ENCODE results near the gene VTI1B.

The VTI1B gene

GRCh38 chr14:67679006-67679405 lies 4.6 kb upstream of the VTI1B start:
- DNase-seq (ENCODE audit: low spot score) = no peak

- DNase-seq (ENCODE audit: low spot score) = no peak
Observed at GRCh38 chr14:67675219-67675582, 769 bp upstream of the VTI1B start.

- peak; percentile 72 for DNase-seq (ENCODE audit: low spot score)
Observed at GRCh38 chr14:67674139-67674479, 323 bp downstream of the VTI1B start.

DNA sequence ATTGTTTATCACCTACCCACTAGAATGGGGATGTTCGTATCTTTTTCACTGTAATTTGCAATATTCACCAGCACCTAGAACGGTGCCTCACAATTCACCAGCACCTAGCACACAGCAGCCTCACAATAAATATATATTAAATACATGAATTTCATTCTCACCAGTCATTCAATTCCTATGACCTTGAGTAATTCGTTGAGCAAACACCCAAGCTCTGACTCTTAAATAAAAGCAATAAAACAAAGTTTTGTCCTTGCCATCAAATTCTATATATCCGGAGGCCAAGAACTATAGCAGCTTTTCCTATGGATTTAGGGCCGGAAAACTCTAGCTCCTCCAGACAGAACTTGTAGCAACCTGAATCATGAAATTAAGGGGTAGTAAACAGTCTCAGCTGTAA lies 981 bp downstream of the VTI1B start:
- DNase-seq (ENCODE audit: low spot score) = no peak

- DNase-seq (ENCODE audit: low spot score) = no peak
Observed at GRCh38 chr14:67668559-67668958, 5.9 kb downstream of the VTI1B start.

DNA sequence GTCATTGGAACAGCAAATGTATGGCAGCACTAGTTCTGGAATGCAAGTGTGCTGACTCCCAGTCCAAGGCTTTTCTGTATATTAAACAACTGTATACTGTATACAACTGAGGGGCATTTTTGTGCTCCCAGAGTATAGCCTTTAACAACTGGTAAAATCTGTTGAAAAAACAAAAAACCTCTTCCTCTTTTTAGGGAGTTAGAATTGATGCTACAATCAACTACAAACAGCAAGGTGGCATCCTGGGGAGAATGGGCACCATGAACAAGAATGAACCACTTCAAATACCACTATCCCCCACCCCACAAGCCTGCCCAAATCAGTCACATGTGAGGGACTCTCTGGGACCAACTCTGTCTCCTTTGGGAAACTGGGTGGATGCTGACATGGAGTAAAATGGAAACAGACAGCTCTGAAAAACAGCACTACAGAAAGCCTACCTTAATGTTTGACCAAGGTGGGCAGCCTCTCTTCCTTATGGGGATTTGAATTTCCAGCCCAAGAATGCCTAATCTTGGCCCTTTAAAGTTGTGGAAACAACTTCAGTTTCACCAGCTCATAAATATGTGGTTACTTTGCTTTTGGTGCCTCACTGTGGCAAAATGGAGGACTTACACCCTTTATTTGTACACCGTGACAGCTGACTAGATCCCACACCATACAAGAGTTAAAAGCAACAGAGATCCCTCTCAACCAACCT lies 7.5 kb downstream of the VTI1B start:
- DNase-seq (ENCODE audit: low spot score) = peak; percentile 52

- DNase-seq (ENCODE audit: low spot score) = no peak
Observed at GRCh38 chr14:67665868-67666267, 8.6 kb downstream of the VTI1B start.

DNA sequence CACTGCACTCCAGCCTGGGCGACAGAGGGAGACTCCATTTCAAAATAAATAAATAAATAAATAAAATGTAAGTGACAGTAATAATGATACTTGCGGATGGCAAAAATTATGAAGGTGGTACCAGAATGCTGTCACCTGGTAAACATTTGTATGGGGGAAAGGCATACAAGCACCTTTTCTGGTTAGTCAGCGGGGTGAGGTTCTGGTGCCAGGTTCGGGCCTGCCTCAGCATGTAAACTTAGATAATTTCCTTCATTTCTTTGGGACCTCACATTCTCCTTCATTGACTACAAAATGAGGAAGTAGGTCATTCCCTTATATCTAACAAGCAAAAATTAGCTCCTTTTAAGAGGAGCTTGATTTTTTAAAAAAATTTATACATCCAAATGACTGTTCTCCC lies 10.8 kb downstream of the VTI1B start:
- DNase-seq (ENCODE audit: low spot score) = no peak

DNA sequence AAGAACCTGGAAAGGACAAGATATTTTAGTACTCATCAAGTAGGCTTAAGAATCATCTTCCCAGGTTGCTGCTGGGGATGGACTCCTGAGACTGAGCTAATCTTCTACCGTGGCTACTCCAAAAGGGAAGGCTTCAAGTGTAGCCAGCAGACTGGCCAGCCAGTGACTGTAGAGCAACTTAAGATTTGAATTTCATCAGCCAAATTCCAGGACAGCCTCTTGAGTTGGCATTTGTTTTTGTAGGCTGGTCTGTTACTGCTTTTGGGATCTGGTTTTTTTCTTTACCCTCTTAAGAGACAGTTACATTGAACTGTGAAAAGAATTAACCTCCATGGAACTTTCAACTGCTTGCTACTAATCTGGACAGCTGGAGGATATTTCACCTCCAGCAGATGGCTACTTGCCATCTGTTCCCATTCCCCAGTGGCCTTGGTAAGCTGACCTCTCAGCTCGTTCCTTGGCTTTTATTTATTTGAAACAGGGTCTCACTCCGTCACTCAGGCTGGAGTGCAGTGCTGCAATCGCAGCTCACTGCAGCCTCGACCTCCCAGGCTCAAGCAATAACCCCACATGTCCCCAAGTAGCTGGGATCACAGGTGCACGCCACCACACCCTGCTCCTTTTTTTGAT lies 20.7 kb downstream of the VTI1B start:
- no peak for DNase-seq (ENCODE audit: low spot score)

- no peak for DNase-seq (ENCODE audit: low spot score)
Observed at GRCh38 chr14:67652189-67652588, 22.2 kb downstream of the VTI1B start.

GRCh38 chr14:67650694-67651093 lies 23.7 kb downstream of the VTI1B start:
- DNase-seq (ENCODE audit: low spot score) = no peak

DNA sequence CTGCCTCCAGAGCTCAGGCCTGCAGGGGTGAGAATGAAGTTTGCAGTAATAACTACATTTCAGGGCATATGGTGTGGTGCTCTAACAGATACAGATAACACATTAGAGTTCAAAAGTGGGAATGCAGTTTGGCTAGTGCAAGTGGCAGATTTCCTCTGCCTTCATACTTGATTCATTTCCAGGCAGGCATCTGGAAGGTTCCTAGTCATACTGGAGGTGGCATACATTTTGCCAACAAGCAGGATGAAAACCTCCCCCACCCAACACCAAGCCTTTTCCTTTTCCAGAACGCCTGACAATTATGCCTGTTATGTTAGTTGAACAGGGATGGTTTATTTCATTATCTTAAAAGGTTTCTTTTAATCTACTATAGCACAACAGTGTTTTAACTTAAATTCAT lies 24.3 kb downstream of the VTI1B start:
- no peak for DNase-seq (ENCODE audit: low spot score)

- no peak for DNase-seq (ENCODE audit: low spot score)
Observed at GRCh38 chr14:67646131-67646530, 28.3 kb downstream of the VTI1B start.

DNA sequence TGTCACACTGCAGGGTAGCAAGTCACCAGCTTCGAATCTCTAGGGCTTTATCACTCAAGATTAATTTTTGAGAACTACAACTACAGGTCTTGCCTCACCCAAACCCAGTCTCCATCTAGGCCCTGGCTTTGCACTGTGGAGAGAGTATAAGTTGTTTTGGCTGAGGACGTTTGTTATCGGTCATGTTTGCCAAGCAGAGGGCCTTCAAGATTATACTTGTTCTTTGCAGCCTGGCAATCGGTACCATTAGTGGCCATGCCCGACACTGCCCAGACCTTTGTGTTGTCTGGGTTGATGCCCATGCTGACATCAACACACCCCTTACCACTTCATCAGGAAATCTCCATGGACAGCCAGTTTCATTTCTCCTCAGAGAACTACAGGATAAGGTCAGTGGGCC lies 29.0 kb downstream of the VTI1B start:
- no peak for DNase-seq (ENCODE audit: low spot score)

GRCh38 chr14:67644428-67644827 lies 30.0 kb downstream of the VTI1B start:
- DNase-seq (ENCODE audit: low spot score) = no peak

- DNase-seq (ENCODE audit: low spot score) = peak; percentile 44
Observed at GRCh38 chr14:67643713-67644112, 30.7 kb downstream of the VTI1B start.

- no peak for DNase-seq (ENCODE audit: low spot score)
Observed at GRCh38 chr14:67641902-67642749, 32.3 kb downstream of the VTI1B start.

DNA sequence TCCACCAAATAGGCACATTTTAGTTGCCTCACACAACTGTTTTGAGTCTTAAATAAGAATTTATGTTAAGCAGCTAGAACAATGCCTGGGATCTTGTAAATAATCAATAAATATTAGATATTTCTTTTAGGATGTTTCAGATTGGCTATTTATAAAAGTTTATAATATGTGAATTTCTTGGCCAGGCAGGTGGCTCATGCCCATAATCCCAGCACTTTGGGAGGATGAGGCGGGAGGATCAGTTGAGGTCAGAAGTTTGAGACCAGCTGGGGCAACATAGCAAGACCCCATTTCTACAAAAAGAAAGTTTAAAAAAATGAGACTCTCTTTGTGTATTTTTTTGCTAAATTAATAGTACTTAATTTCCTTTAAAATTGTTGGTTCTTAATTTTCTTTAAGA lies 33.0 kb downstream of the VTI1B start:
- DNase-seq (ENCODE audit: low spot score) = no peak

DNA sequence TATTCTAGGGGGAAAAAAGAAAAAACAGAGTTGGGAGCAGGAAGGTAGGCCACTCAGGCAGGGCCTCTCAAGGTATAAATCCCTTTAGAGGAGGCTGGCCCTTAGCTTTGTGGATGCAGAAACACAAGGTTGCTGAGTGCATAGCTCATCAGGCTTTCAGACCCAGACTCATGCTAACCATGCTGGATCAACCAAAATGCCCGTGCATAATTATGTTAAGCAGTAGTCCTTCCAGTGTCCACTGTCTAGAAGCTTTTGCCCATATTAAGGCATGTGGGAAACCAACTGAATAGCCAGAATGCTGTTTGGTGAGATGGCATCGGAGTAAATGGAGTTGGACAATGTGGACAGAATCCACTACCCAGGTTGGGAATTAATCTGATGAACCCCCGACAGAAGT lies 35.8 kb downstream of the VTI1B start:
- DNase-seq (ENCODE audit: low spot score) = no peak

GRCh38 chr14:67636361-67636919 lies 38.0 kb downstream of the VTI1B start:
- peak; percentile 71 for DNase-seq (ENCODE audit: low spot score)

- no peak for DNase-seq (ENCODE audit: low spot score)
Observed at GRCh38 chr14:67633451-67634147, 40.8 kb downstream of the VTI1B start.

DNA sequence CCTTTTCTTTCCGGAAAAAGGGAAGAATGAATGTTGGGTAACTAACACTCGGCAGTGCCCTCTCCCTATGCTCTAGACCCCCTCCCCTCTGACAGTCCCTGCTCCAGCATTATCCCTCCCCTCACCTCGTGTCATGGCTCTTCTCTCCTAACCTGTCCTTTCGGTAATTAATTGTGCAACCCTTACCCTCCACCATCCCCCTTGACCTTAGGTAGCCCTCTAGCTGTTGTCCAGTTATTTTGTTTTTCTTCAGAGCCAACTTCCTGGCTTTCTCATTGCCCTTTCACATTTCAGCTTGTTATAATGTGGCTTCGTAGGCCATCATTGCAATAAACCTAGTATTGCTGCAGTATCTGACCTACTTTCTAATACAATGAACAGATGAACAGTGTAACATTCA lies 43.5 kb downstream of the VTI1B start:
- no peak for DNase-seq (ENCODE audit: low spot score)

All from LoVo (cell line).